NCI-H524 (cell line): ENCODE data around the gene PRAMEF5.
"Not testable (repeated sequence)": the region's sequence is repeated elsewhere in the genome, so short reads cannot be mapped to it uniquely, and the experiment has no call there.

Source experiments
- DNase-seq, 2 experiments: peaks; one replicate each; lab custom pipeline; 2025; lab: John Stamatoyannopoulos, UW

Gene PRAMEF5

GRCh38 chr1:13277016-13277415 lies 23.0 kb downstream of the PRAMEF5 start:
- not testable (repeated sequence) for DNase-seq

- DNase-seq: not testable (repeated sequence)
Measured at GRCh38 chr1:13279617-13280016, 25.6 kb downstream of the PRAMEF5 start.

DNA sequence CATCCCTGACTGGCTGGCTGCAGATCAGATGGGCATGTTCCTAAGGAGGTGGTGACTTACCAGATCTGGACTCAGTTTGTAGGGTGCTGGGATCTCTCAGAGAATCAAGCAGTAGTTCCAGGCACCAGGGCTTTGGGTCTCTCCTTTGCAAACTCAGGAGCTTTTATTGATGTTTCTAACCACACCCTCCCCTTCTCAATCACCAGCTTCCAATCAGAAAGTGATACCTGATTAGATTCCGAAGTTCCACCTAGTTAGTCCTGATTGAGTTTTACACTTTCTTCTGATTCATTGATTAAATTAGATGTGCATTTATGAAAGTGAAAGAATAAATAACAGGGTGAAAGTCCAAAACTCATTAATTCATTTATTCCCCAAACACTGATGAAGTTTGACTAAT lies 31.0 kb downstream of the PRAMEF5 start, which contains the start of gene PRAMEF8:
Gene PRAMEF8, minus strand, starts transcription at position 101 of the 400 bp plus-strand sequence. CDS start 1,046 bp downstream, outside the sequence.
- not testable (repeated sequence) for DNase-seq

DNA sequence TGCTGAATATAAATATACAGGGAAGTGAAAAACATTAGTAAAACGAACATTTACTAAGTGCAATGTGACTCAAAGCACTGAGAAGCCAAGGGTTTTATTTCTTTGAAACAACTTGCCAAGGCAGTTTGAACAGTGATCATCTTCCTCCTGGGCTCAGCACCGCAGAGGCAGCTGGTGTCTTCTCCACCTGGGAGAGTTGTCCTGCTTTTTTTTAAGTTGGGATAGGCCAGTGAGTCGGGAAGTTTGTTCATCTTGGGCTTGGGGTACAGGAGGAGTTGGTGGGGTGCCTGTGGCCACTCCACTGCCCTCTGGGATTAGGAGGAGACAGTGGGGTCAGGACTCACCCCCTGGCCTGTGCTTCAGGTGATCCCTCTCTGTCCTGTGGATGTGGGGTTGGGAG lies 35.0 kb downstream of the PRAMEF5 start:
- not testable (repeated sequence) for DNase-seq

GRCh38 chr1:13297216-13297931 lies 43.4 kb downstream of the PRAMEF5 start:
- not testable (repeated sequence) for DNase-seq

GRCh38 chr1:13298699-13299098 lies 44.7 kb downstream of the PRAMEF5 start:
- not testable (repeated sequence) for DNase-seq

DNA sequence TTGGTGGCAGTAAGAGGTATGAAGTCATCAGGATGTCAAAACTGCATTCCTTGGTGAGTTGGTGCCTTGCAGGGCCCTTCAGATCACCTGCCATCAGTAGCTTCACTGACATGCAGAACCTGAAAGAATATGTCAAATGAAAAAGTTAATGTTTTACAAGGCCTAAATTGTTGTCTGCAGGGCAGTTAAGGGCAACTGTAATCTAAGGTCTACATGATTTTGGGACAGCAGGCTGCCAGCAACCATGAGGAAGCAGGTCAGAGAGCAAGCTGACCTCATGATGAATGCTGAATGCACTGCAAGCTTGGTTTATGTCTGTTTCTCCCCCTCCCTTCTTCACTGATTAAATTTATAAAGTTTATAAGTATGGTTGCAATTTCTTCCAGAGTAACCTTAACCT lies 48.2 kb downstream of the PRAMEF5 start:
- DNase-seq: not testable (repeated sequence)

DNA sequence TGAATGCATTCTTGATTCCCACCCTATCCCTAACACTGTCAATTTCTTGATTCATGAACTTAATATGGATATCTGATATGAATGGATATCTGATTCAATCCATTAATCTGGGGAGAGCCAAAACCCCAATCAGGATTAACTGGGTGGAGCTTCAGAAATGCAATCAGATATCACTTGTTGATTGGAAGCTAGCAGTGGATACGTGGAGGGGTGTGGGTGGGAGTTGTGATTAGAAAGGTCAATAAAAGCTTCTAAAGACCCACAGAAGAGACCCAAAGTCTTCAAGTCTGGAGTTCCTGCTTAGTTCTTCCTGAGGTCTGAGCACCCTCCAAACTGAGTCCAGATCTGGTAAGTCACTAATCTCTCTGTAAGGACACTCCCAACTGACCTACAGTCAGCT lies 49.2 kb downstream of the PRAMEF5 start, which contains the start of gene PRAMEF33:
Gene PRAMEF33, plus strand, starts transcription at position 301 of the 400 bp plus-strand sequence. CDS start 2,416 bp downstream, outside the sequence.
- DNase-seq: not testable (repeated sequence)
